SIG-M5 treated with dmso at 0.1 percent for 504 hours (cell line): Measurements from ENCODE around the gene ADRA2B.
A peak's percentile ranks its signal among the peaks of the same experiment; 100 is the strongest.
"Not testable (repeated sequence)": the region's sequence is repeated elsewhere in the genome, so short reads cannot be mapped to it uniquely, and the experiment has no call there.

Experiments used
- DNase-seq: peaks from one replicate; lab custom pipeline; 2025; ENCODE audit not compliant: unreplicated experiment; lab: John Stamatoyannopoulos, UW

The ADRA2B gene

GRCh38 chr2:96116424-96116878 is at the start of gene ADRA2B:
TSS of gene ADRA2B (minus strand) at chr2:96116571. CDS start at chr2:96116149, 422 bp downstream.
- DNase-seq = peak; percentile 41

- DNase-seq = no peak
Observed at GRCh38 chr2:96164459-96165184, 48.3 kb upstream of the ADRA2B start.

- DNase-seq = no peak
Observed at GRCh38 chr2:96163768-96164429, 47.5 kb upstream of the ADRA2B start.

GRCh38 chr2:96163415-96163767 is 47.0 kb upstream of the ADRA2B start:
- no peak for DNase-seq

- DNase-seq = no peak
Observed at GRCh38 chr2:96161898-96162297, 45.5 kb upstream of the ADRA2B start.

- not testable (repeated sequence) for DNase-seq
Observed at GRCh38 chr2:96160366-96160765, 44.0 kb upstream of the ADRA2B start.

GRCh38 chr2:96159084-96159830 is 42.9 kb upstream of the ADRA2B start:
- DNase-seq = no peak

GRCh38 chr2:96158554-96158940 is 42.2 kb upstream of the ADRA2B start:
- DNase-seq = no peak

- DNase-seq = peak; percentile 90
Observed at GRCh38 chr2:96157649-96158553, 41.5 kb upstream of the ADRA2B start.

GRCh38 chr2:96156926-96157648 is 40.7 kb upstream of the ADRA2B start:
- no peak for DNase-seq

GRCh38 chr2:96156011-96156820 is 39.8 kb upstream of the ADRA2B start:
- no peak for DNase-seq

- DNase-seq = no peak
Observed at GRCh38 chr2:96154506-96155380, 38.4 kb upstream of the ADRA2B start.

GRCh38 chr2:96153991-96154431 is 37.6 kb upstream of the ADRA2B start:
- no peak for DNase-seq

GRCh38 chr2:96153291-96153713 is 36.9 kb upstream of the ADRA2B start:
- DNase-seq = no peak

GRCh38 chr2:96152304-96153161 is 36.2 kb upstream of the ADRA2B start:
- DNase-seq = no peak

- no peak for DNase-seq
Observed at GRCh38 chr2:96151595-96152303, 35.4 kb upstream of the ADRA2B start.
